Endothelial cell of umbilical vein (primary cell): ENCODE data around the gene WAPL.

Experiments used
- CTCF ChIP-seq, 2 donors: IDR thresholded peaks; 1 replicate in 1 of 2; 2 replicates in 1 of 2; pipeline ENCODE4 v1.5.1; 2011; ENCODE audit warnings: low read length in 2 of 2, mild to moderate bottlenecking in 2 of 2, moderate library complexity in 2 of 2, control low read depth in 1 of 2, inconsistent platforms in 1 of 2, low read depth in 1 of 2; ENCODE audit not compliant: insufficient read depth in 1 of 2; ENCODE audit errors: extremely low read depth in 1 of 2
- EZH2 ChIP-seq: IDR thresholded peaks from 2 replicates; pipeline ENCODE4 v1.6.1; 2012; ENCODE audit warnings: borderline replicate concordance, low read depth, mild to moderate bottlenecking, moderate library complexity, low read length, inconsistent platforms; ENCODE audit not compliant: severe bottlenecking
- FOS ChIP-seq: IDR thresholded peaks from 2 replicates; pipeline ENCODE4 v1.6.1; 2011; ENCODE audit warnings: mild to moderate bottlenecking, low read length, moderate library complexity, borderline replicate concordance; ENCODE audit not compliant: insufficient read depth
- GATA2 ChIP-seq: IDR thresholded peaks from 2 replicates; pipeline ENCODE4 v1.7.0; 2011; ENCODE audit warnings: low read depth, mild to moderate bottlenecking, moderate library complexity, mixed read lengths, low read length; ENCODE audit not compliant: insufficient read length, insufficient read depth
- JUN ChIP-seq: IDR thresholded peaks from 2 replicates; pipeline ENCODE4 v1.6.1; 2011; ENCODE audit warnings: borderline replicate concordance, low read depth; ENCODE audit not compliant: insufficient read length, insufficient read depth
- MAX ChIP-seq: IDR thresholded peaks from 2 replicates; pipeline ENCODE4 v1.6.1; 2011; ENCODE audit not compliant: insufficient read depth, insufficient read length
- MYC ChIP-seq: IDR thresholded peaks from one replicate; pipeline ENCODE4 v1.6.1; 2011; ENCODE audit warnings: mild to moderate bottlenecking, low read depth, low read length
- POLR2A ChIP-seq: IDR thresholded peaks from 2 replicates; pipeline ENCODE4 v1.6.1; 2012; ENCODE audit warnings: low read depth, mild to moderate bottlenecking, control low read depth, low read length
- POLR2AphosphoS5 ChIP-seq: IDR thresholded peaks from 2 replicates; pipeline ENCODE4 v1.6.1; 2012; ENCODE audit warnings: low read depth, mild to moderate bottlenecking, control low read depth, low read length, moderate library complexity; ENCODE audit not compliant: insufficient read depth

- TF ChIP-seq CTCF (IDR thresholded peaks at IDR 0.05; ENCODE audit: extremely low read depth in 1 of 2, insufficient read depth in 1 of 2, low read depth in 1 of 2, low read length in 2 of 2) (no peak), POLR2AphosphoS5 (no peak), EZH2 (no peak), MAX (no peak), POLR2A (no peak), JUN (no peak), FOS (no peak), MYC (no peak), GATA2 (no peak)
Measured at GRCh38 chr10:86446987-86447386, 74.6 kb downstream of the WAPL start.
